ENCODE data around the gene ST6GALNAC5.

GRCh38 chr1:76948846-76949245 lies 81.6 kb downstream of the ST6GALNAC5 start:
- TF ChIP-seq CTCF (IDR thresholded peaks at IDR 0.05) (no peak), EP300 (IDR thresholded peaks at IDR 0.05) (no peak)

Measured in ovary (tissue), 3 donors.